ENCODE data around the gene HIRA. TPM values are rescaled to one million over a fixed set of nuclear protein-coding genes. Genes with fewer than 3 reads are reported as not detected.

Gene HIRA
- total RNA-seq, 1 experiment from 2014 or later: 51.0 TPM

- TF ChIP-seq ZNF396 (CRISPR knock-in tag; IDR thresholded peaks at IDR 0.05; ENCODE audit: borderline replicate concordance) (no peak), NFYB (CRISPR knock-in tag; conservative IDR thresholded peaks at IDR 0.05; ENCODE audit: low read depth) (no peak), MXD4 (CRISPR knock-in tag; IDR thresholded peaks at IDR 0.05; ENCODE audit: borderline replicate concordance) (no peak)
Observed at GRCh38 chr22:19355413-19356157, 75.9 kb downstream of the HIRA start (continued).

- DNase-seq (ENCODE audit: low spot score): no peak
- ChIA-PET POLR2A (interaction anchor here (0.5 kb wide), 1 partner anchor 31 kb away, joined by 4 read pairs; no protein-coding TSS in a partner anchor), CTCF (interaction anchor here (0.8 kb wide), 2 partner anchors 175 to 176 kb away, joined by 3 read pairs; partner anchors contain the start of gene SLC25A1)
- H3K4me1 Mint-ChIP-seq: no peaks in the 10 kb centered on the region
- ATAC-seq: no peak
- H3K4me3 Mint-ChIP-seq: no peak overlapping the region
- H3K27me3 Mint-ChIP-seq (ENCODE audit: low read depth): no peaks in the 10 kb centered on the region
- H3K9me3 Mint-ChIP-seq: no peaks in the 10 kb centered on the region
- no peak for TF ChIP-seq ZNF423 (CRISPR knock-in tag; IDR thresholded peaks at IDR 0.05)
- TF ChIP-seq ZNF396 (CRISPR knock-in tag; IDR thresholded peaks at IDR 0.05; ENCODE audit: borderline replicate concordance): no peak
- no peak for TF ChIP-seq ZBTB43 (CRISPR knock-in tag; IDR thresholded peaks at IDR 0.05)
- no peak for TF ChIP-seq NR2C2 (CRISPR knock-in tag; IDR thresholded peaks at IDR 0.05)
- no peak for TF ChIP-seq MXD4 (CRISPR knock-in tag; IDR thresholded peaks at IDR 0.05; ENCODE audit: borderline replicate concordance)
- no peak for TF ChIP-seq ERG (CRISPR knock-in tag; IDR thresholded peaks at IDR 0.05)
- no peak for TF ChIP-seq ARID4B (CRISPR knock-in tag; IDR thresholded peaks at IDR 0.05; ENCODE audit: borderline replicate concordance)
- TF ChIP-seq NFATC4 (CRISPR knock-in tag; IDR thresholded peaks at IDR 0.05): no peak
- no peak for TF ChIP-seq ATF6 (CRISPR knock-in tag; IDR thresholded peaks at IDR 0.05)
- no peak for TF ChIP-seq E2F1 (CRISPR knock-in tag; IDR thresholded peaks at IDR 0.05)
- no peak for TF ChIP-seq ATF3 (CRISPR knock-in tag; conservative IDR thresholded peaks at IDR 0.05)
- H3K27ac Mint-ChIP-seq: no peak overlapping the region
- peaks cover 50% of the 10 kb centered on the region for H3K36me3 Mint-ChIP-seq
Observed at GRCh38 chr22:19354201-19354600, 77.3 kb downstream of the HIRA start.
